Kidney glomerular epithelial cell (primary cell): Measurements from ENCODE around the gene TMEM63B.
"Not testable (repeated sequence)": the region's sequence is repeated elsewhere in the genome, so short reads cannot be mapped to it uniquely, and the experiment has no call there.

ENCODE experiments used
- DNase-seq: peaks from one replicate; lab custom pipeline; 2025; lab: John Stamatoyannopoulos, UW

TMEM63B gene

DNA sequence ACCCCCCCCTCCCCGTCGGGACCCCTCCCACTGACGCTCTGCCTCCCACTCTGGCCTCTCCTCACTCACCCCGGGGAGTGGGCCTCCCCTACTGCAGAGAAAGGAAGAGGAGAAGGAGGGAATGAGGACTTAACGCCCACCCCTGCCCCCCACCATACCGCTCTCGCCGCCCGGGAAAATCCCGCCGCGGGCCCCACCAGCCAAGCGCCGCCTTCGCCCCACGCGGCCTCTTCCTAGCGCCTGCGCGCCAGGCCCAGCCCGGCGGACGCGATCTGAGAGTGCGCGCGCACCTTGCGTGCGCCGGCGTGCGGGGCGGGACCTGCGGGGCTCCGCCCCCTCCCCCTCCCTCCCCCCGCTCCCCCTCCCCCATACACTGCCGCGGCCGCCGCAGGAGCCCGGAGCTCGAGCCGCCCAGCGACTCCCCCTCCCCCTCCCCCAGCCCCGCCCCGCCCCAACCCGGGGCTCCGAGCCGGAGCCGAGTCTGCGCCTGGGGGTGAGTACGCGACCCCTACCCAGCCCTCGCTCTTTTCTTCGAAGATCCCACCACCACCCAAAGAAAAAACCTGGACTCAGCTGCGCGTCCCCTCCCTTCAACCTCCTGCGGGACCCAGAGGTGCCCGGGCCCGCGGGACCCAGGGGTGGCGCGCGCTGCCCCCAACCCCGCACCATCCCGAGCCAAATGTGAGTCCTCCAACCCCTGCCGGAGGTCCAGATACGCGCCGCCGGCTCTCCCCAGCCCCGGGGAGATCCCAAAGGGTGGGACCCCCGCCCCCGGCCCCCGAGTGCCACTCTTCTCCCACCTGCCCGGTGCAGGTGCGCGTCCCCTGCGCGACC is at the start of gene TMEM63B, which contains the start of gene MRPL14:
Gene TMEM63B (plus strand): TSS at position 369 of the 834 bp plus-strand sequence. CDS start 7,031 bp downstream, outside the sequence.
Gene MRPL14 (minus strand): TSS at position 267 of the 834 bp plus-strand sequence. CDS start 10,841 bp downstream, outside the sequence.
- DNase-seq, result peak; percentile 81

DNA sequence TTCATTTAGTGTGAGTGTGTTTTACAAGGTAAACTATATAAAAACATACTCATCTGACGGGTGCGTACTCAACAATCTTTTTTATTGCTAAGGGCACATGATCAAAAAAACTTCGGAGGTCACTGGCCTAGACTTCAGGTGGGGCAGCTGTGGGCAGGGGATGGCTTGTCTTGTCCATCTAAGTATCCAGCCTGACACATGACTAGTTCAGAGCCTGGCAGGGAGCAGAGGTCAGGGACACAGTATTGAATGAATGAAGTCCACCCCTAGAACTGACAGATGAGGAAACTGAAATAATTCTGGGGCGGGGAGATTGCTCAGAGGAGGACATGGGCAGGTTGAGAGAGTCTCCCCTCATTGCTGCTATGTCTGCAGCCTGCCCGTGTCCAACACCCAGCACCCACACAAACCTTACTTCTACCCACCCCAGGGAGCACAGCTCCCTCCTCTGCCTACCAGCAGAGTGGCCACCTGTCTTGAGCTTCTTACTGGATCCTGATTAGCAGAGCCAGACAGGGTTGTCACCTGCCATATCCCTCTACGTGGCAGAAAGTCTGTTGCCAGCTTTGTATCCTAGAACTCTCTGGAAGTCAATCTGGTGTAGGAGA is 49.0 kb upstream of the TMEM63B start:
- DNase-seq, result no peak

DNA sequence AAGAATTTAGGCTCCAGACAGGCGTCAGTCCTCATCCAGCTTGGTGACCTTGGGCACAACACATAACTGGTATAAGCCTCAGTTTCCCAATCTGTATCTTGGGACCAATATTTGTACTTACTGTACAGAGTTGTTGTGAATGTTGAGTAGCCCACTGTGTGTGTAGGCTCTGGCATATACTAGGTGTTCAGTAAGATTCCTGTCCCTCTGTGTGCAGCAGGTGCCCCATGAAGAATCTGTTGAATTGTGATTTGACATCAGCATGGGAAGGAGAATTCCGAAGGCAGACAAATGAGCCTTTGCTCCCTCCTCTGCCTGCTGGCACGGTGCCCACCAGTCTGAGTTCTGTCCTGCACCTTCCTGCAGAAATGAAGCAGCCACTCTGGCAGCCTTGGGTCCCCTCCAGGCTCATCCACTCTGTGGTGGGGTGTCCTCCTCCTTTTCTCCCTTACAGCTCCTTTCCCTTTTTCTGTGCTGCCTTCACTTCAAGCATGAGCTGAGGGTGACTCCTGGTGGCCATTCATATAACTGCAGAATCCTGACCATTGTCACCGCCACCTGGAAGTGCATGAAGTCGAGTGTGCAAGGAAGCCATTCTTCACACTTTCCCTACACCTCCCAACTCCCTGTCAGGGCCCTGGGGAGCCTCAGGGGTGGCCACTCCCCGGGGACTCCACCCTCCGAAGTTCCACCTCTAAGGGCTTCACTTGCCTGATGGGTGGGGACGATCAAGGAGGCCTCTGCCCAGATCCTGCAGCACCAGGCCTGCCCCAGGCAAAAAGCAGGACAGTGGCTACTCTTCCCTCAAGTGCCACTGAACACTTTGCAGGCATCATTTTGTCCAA is 48.3 kb upstream of the TMEM63B start:
- DNase-seq, result no peak

DNA sequence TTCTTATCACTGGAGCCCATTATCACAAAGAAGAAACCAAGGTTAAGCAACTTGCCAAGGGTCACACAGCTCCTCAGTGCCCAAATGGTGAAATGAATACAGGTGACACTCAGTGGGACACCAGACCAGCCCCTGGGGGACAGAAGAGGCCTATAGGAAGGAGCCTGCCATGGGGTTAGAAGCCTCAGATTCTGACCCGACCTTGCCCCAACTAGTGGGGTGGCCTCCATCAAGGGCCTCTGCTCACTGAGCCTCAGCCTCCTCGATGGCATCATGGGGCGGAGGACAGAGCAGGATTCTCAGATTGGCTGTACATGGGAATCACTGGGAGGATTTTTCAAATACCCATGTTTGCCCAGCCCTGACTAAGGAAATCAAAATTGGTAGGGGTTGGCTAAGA is 47.7 kb upstream of the TMEM63B start:
- no peak for DNase-seq

DNA sequence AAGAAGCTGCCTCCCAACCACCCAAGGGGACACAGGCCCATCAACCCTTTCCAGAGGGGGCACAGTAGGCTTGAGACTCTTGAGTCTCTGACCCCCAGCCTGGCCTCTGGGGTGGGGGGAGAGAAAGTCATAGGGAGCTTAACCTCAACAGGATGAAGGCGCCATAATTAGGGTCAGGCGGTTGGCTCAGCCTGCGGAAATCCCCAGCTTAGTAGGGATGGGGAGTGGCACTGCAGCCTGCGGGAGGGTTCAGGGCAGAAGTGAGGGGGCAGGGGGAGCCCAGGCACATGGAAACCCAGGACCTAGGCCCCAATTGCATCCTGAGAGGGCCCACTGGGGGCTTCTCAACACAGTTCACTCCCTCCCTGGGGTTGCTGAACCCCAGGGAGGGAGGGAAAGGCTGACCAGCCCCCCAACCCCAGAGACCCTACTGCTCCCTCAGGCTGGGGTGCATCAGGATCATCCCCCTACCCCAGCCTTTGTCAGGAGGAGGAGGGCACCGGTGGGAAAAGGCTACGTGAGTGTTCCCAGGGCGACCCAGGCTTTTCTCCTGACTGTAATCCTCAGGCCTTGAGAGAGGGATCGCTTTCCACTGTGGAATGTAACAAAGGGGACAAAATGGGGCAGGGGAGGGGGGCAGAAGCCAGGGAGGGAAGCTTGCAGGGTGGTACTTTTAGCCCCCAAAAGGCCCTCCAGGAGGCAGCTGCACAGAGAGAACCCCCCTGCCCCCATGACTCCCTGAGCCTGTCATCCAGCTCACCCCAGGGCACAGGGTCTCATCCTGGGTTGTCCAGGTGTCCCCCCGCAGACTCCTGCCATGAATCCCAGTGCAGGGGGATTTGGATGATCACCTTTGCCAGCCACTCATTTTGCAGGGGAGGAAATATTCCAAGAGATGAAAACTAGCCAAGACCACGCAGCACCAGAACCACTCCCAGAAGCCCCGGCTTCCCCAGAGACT is 46.5 kb upstream of the TMEM63B start:
- DNase-seq, result no peak

DNA sequence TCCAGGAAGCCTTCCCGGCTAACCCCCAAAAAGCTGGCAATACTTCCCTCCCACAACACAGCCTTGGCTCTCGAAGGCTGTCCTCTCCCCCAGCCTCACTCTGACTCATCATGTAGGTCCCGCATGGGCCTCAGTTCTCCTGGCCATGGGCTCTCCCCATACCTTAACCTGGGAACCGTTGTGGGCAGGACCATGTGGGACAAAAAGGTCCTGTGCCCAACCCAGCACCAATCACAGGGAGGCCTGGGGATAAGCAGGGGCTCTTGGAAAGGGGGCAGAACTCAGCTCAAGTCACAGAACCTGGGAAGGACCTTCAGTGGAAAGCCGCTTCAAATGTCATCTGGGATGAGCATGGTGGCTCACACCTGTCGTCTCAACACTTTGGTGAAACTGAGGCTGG is 45.6 kb upstream of the TMEM63B start:
- DNase-seq, result no peak

DNA sequence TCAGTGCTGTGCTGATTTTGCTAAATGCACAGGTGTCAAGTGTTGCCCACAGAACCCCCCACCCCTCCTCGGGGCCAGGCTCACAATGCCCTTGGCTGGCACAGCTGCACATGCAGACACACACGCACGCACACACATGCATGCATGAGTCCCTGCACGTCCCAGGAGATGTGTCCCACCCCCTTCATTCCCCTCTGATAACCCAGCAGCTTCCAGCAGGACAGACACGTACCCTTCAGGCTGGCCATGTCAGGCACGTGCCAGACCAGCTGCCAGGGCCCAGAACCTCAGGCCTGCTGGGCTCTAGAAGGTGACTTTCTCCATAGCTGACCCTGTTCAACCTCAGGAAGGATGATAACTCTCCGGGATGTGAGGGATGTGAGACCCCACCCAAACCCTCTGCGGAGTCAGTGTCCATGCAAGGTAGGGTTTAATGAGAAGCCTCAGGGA is 44.5 kb upstream of the TMEM63B start:
- no peak for DNase-seq

DNA sequence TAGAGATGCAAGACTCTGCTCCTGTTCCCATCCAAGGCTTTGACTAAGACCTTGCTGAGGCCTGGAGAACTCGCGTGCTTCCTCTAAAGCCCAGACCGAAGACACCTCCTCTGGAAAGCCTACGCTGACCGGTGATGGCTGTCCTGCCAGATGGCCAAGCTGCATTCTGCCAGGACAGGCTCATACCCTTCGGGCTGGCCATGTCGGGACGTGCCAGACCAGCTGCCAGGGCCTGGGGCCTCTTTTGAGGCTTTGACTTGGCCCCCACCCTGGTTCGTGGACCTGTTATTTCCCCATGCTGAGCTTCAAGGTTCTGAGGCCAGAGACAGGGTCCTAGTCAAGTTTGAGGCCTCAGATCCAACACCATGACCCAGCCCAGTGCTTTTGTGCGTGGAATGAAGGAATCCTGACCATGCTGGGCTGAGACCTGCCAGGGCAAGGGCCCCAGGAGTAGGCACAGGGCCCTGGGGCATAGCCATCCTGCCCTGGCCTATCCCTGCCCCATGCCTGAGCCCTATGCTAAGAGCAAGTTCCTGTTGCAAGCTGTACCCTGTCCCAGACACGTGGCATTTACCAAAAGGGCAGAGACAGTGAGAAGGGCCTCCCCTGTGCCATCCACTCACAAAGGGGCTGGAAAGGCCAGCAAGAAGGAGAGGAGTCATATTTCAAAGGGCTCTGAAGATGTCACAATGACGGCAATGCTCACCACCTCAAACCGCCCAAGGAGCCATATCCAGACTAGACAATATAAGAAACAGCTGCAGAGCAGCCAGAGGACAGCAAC is 42.9 kb upstream of the TMEM63B start:
- DNase-seq, result no peak

DNA sequence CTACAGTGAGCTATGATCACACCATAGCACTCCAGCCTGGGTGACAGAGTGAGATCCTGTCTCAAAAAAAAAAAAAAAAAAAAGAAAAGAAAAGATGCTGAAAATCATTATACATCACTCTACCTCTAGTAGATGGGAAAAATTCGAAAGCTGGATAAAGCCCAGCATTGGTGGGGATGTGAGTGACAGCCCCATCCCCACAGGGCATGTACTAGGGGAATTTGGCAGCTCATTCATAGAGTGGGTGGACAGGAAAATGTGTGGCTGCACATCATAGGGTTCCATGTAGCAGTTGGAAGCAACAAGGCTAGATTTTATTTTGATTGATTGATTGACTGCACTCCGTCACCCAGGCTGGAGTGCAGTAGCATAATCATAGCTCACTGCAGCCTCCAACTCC is 42.1 kb upstream of the TMEM63B start:
- DNase-seq, result no peak

DNA sequence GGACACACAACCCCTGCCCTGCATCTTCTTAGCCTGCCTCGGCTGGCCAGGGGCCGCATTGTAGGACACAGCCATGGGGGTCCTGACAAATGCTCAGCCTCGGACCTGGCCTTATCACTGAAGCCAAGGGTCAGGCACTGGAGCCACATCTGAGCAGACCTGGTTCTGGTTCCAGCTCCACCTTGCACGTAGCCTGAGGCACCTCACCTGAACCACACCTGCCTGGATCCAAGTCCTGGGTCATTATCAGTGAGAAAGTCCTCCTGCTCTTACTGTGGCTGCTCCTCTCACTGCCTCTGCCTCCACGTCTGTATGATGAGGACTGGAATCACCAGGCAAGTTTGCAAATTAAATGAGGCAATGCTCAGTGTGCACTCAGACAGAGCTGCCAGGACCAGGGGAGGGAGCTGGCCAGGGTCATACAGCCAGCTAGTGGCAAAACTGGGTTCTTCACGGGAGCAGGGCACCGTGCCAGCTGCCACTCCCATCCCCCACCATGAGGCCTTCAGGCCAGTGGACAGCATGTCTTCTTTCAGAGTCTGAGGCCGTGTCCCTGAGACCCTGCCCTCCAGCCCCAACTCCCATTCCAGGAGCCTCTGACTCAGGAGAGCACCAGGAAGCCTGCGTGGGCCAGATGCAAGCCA is 40.3 kb upstream of the TMEM63B start:
- DNase-seq, result peak; percentile 30

DNA sequence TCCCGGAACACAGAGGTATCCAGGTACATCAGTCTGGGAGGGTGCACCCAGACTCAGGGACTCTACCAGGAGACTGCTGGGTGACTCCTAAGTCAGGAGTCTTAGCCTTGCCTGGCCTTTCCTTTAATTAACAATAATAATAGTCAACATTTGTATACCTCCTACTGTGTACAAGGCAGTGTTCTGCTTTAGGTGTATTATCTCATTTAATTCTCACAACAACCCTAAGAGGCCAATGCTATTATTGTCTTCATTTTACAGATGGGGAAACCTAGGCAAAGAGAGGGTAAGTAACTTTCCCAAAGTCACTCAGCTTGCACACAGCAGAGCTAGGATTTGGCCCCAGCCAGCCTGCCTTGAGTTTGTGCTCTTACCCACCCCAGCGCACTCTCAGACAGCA is 39.7 kb upstream of the TMEM63B start:
- DNase-seq, result no peak

DNA sequence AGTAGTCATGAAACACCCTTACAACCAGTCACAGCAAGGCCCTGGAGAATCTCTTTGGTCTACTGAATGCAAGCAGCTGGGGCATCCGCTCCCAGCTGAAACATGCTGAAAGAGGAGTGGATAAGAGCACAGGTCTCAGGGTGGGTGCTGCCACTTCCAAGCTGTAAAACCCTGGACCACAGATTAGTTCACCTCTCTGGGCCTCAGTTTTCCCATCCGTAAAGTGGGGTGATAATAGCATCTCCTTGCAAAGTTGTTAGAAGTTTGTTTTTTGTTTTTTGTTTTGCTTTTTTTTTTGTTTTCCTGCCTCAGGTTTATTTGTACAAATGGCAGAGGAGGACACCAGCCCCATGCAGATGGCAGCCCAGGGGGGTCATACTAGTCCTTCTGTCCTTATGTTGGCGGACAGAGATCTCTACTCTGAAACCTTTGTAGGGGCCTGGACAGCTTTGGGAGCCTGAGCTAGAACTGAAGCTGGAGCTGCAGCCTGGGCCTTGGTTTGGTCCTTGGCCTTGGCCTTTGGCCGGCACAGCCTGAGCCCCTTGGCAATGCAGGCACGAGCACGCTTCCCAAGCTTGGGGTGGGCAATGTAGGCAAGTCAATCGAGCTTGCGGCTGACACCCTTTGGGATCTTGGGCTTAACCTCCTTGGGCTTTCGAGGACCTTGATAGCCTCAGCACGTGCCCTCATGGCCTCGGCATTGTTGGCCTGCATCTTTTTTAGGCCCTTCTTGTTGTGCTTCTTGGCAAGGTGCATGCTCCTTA is 38.3 kb upstream of the TMEM63B start:
- no peak for DNase-seq

DNA sequence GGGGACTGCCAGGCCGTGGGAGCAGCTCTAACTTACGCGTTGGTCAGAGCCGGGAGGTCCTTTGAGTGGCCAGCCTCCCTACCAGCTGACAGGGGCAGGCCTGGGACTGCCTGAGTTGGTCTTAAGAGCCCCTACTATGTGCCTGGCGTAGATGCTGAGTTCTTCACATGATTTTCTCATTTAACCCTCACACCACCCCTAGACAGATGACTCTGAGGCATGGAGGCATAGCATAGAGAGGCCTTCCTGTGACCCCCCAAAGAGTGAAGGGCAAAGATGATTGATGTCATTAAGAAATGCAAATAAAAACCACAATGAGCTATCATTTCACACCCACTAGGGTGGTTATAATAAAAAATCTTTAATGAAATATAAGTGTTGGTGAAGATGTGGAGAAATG is 36.9 kb upstream of the TMEM63B start:
- no peak for DNase-seq

DNA sequence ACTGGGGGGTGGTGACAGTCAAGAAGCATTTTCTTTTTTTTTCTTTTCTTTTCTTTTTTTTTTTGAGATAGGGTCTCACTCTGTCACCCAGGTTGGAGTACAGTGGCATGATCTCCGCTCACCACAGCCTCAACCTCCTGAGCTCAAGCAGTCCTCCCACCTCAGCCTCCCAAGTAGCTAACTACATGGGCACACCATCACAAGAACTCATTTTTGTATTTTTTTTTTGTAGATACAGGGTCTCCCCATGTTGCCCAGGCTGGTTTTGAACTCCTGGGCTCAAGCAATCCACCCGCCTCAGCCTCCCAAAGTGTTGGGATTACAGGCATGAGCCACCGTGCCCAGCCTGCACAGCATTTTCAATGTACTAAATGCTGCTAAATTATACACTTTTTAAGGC is 36.0 kb upstream of the TMEM63B start:
- DNase-seq, result not testable (repeated sequence)

DNA sequence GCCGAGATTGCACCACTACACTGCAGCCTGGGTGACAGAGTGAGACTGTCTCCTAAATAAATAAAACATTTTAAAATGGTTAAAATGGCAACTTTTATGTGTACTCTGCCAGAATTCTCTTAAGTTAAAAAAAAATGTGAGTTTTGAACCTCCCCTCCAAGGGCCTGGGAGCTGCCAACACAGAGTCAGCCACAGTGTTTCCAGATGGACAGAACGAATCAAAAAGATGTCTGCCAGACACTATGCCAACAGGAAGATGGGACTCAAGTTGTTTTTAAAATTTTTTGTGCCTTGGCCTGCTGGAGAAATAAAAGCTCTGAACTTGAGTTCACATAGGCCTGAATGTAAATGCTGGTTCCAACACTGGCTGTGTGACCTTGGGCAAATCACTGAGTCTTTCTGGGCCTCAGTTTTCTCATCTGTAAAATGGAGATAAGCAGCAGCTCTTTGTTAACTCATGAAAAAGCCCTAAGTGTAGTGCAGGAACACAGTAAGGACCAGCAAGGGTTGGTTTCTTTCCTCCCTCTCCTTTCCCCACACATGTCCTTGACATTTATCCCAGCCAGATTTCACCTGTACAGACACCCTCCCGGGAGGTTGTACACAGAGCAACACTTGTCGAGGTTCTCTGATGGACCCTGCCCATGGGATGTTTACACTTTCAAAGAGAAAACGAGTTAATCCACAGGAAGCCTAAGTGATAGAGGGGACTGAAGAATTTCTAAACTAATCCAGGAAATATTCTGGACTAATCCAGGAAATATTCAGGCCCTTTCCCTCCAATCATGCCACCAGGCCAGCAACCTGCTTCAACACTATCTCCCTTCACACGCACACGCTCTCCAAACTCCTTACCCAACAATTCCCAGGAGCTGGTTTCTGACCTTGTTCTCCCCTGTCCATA is 35.1 kb upstream of the TMEM63B start:
- DNase-seq, result no peak

DNA sequence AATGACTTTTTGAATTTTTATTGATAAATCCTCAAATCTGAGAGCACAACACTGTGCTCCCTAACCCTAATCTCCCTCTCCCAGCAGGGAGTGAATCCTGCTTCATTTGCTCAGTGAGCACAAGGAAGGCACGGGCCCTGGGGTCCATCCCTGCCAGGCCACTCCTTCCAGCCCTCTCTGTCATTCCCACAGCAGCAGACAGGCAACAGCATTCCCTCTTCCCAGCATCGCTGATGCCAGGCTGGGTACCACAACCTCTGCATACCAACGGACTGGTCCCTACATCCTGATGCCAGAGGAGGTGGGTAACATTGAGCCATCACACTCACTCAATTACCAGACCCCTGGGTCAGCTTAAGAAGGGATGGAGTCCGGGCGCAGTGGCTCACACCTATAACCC is 34.3 kb upstream of the TMEM63B start:
- no peak for DNase-seq

DNA sequence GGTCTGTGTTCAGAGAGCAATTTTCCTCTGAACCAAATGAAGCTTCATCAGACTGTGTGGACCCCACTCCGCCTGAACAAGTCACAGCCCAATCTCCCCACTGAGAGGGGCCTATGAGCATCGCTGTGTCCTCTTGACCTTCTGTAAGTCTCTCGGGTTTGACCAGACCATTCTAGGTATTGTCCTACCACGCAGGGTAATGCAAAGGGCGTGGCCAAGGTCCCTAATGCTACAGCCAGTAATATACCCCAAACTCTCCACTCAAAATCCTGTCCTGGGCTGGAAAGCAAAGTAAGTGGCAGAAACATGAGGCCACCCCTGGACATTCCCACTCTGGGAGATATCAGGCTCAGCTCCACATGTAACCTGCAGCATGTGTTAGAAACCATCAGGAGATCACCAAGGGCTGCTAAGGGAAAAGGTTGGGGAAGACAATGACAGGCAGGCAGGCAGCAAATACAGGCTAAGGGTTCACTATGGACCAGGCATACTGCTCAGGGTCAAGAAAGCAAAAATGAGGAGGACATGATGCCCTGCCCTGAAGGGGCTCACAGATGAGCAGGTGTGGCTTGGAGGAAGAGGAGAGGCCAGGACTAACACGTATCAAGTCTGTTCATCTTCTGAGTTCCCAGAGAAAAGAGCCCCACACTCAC is 33.5 kb upstream of the TMEM63B start:
- DNase-seq, result no peak
